ENCODE results near the gene MCCC1.

The MCCC1 gene

GRCh38 chr3:183027276-183027675 is 72.0 kb downstream of the MCCC1 start:
- no peak for TF ChIP-seq CTCF (IDR thresholded peaks at IDR 0.05; ENCODE audit: control extremely low read depth, extremely low read depth, low read depth, missing control alignments)
- ChIA-PET POLR2A (no interaction called here), CTCF (no interaction called here)
- DNase-seq (ENCODE audit: extremely low spot score), result no peak

GRCh38 chr3:183022936-183023516 is 76.3 kb downstream of the MCCC1 start:
- TF ChIP-seq CTCF (IDR thresholded peaks at IDR 0.05; ENCODE audit: control extremely low read depth, extremely low read depth, low read depth, missing control alignments), result no peak
- ChIA-PET CTCF (interaction anchor here (0.9 to 1.2 kb wide), 2 partner anchors 12 to 18 kb away, joined by 3 to 4 read pairs; no protein-coding TSS in a partner anchor), POLR2A (no interaction called here)
- no peak for DNase-seq (ENCODE audit: extremely low spot score)

- no peak for DNase-seq (ENCODE audit: extremely low spot score)
- CTCF ChIA-PET, result no interaction called here
- TF ChIP-seq CTCF (IDR thresholded peaks at IDR 0.05; ENCODE audit: control extremely low read depth, extremely low read depth, low read depth, missing control alignments), result no peak
- POLR2A ChIA-PET, result no interaction called here
These were observed 80.7 kb downstream of the MCCC1 start for GRCh38 chr3:183018421-183019192.

- no peak for DNase-seq (ENCODE audit: extremely low spot score)
- no peak for TF ChIP-seq CTCF (IDR thresholded peaks at IDR 0.05; ENCODE audit: control extremely low read depth, extremely low read depth, low read depth, missing control alignments)
- CTCF ChIA-PET, result interaction anchor here (0.9 kb wide), 1 partner anchor 10 kb away, joined by 3 read pairs; no protein-coding TSS in a partner anchor
- POLR2A ChIA-PET, result no interaction called here
These were observed 84.1 kb downstream of the MCCC1 start for GRCh38 chr3:183015185-183015584.

- ChIA-PET POLR2A (no interaction called here), CTCF (interaction anchor here (1.5 kb wide), 1 partner anchor 9 kb away, joined by 4 read pairs; no protein-coding TSS in a partner anchor)
- TF ChIP-seq CTCF (IDR thresholded peaks at IDR 0.05; ENCODE audit: control extremely low read depth, extremely low read depth, low read depth, missing control alignments), result no peak
- no peak for DNase-seq (ENCODE audit: extremely low spot score)
These were observed 85.4 kb downstream of the MCCC1 start for GRCh38 chr3:183013856-183014255.

- no peak for DNase-seq (ENCODE audit: extremely low spot score)
- POLR2A ChIA-PET, result no interaction called here
- TF ChIP-seq CTCF (IDR thresholded peaks at IDR 0.05; ENCODE audit: control extremely low read depth, extremely low read depth, low read depth, missing control alignments), result no peak
- CTCF ChIA-PET, result interaction anchor here (1.3 to 1.5 kb wide), 2 partner anchors 9 to 12 kb away, joined by 4 read pairs; no protein-coding TSS in a partner anchor
These were observed 86.2 kb downstream of the MCCC1 start for GRCh38 chr3:183013074-183013473.

Data from GM10248 (cell line).